HK-2 (cell line): ENCODE data around the gene GTPBP10.
A peak's percentile ranks its signal among the peaks of the same experiment; 100 is the strongest.
"Not testable (repeated sequence)": the region's sequence is repeated elsewhere in the genome, so short reads cannot be mapped to it uniquely, and the experiment has no call there.

Source experiments
- DNase-seq: peaks from one replicate; pipeline ENCODE4 v3.0.0-alpha.2; 2018; ENCODE audit not compliant: unreplicated experiment

GTPBP10 gene

DNA sequence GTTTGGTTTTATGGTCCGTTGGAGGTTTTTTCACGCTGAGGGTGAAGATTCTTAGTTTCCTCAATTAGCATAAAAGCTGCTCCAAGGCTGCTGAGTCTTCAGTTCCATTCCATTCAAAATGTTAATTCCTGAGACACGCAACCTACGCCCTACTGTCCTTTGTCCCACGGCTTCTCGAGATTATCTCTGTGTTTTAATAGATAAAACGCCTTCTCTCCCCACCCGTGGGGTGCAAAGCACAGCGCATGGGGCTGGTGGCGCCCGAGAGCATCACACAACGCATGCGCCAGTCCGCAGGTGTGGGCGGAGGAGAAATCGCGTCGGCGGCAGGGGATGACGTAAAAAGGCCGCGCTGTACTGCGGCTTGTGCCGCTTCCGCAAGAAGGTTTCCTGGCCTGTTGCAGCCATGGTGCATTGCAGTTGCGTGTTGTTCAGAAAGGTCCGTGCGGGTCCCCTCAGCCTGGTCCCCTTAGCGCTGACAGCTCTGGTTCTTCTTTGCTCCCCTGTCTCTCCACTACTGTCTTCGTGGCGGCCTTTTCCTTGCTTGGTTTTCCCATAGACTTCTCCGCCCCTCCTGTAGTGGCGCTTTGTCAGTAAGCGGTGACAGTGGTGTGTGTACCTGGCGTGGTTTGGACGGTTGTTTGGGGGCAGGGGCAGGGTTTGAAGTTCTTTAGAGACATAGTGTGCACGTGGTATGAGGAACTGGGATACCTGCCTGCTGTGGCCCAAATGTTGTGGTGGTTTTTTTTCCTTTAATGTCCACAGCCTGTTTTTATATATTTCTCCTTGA, at the start of gene GTPBP10:
Gene GTPBP10 (plus strand): TSS at position 381 of the 790 bp plus-strand sequence. CDS start 26 bp downstream, at position 407.
- peak; percentile 92 for DNase-seq

GRCh38 chr7:90298145-90299038, 48.1 kb upstream of the GTPBP10 start:
- DNase-seq = no peak

DNA sequence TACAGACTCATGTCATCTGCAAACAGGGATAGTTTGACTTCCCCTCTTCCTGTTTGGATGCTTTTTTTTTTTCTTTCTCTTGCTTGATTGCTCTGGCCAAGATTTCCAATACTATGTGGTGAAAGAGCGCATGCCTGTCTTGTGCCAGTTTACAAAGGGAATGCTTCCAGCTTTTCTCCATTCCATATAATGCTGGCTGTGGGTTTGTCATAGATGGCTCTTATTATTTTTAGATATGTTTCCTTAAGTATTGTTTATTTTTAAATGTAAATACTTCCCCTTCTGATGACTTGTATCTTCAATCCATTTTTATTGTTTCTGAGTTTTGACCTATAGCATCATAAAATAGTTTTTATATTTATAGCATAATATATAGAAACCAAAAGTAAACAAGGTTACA, 43.3 kb upstream of the GTPBP10 start:
- DNase-seq = no peak

DNA sequence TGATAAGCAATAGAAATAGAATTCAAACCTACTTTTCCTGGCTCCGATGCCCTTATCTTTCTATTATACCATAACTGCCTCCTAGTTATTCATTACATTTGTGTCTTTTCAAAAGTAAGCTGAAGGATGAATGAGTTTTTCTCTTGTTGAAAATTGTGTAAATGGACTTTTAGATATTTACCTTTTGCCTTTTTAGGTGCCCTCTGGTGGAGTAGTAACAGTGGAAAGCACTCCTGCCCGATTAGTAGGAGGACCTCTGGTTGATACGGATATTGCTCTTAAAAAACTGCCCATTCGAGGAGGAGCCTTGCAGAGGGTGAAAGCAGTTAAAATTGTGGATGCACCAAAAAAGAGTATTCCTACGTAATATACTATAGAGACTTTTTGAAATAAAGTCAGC, 36.6 kb upstream of the GTPBP10 start:
- DNase-seq = no peak

DNA sequence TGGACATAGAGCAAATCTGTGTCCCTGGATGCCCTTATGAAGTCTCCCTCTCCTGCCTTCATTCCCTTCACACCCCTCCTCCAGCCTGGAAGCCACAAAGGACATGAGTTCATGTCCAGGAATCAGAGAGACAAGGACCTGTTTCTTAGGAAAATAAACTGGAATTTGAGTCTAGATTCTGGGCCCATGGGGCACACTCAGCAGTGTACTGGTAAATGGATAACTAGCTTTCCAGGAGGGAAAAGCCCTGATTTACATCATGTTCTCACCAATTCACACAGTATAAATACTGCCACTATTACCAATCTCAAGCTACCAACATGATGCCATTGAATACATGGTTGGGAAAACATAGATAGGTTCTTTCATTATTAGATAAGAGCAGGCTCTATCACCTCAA, 35.3 kb upstream of the GTPBP10 start:
- DNase-seq = no peak

DNA sequence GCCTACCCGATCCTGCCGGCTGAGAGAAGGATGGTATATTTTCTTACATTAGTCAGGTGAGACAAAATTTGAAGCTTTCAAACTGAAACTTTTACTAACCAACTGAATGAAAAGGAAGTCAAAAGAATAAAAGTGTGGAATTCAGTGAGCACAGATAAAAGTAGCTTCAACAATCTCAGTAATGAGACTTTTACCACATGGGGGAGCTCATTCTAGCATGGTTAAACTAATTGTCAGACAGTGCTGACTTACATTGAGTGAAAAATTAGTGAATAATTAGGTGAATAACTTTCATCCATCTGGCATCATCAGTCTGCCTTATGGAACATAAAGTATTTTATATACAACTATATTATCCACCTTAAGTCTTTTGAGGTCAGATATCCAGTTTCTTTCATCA, 33.8 kb upstream of the GTPBP10 start:
- DNase-seq = no peak

DNA sequence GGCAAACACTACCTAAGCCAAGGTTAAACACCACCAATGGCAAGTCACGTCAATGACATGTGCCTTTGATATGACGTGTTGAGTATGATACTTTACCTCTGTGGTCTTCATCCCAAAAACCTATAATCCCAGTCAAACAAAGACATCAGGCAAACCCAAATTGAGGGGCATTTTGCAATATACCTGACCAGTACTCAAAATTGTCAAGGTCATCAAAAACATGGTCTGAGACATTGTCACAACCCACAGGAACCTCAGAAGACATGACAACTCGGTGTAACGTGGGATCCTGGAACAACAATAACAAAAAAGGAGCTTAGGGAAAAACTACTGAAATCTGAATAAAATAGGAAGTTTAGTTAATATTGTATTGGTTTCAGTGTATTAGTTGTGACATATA, 32.6 kb upstream of the GTPBP10 start:
- DNase-seq = no peak

- no peak for DNase-seq
Observed at GRCh38 chr7:90320014-90320413, 26.5 kb upstream of the GTPBP10 start.

GRCh38 chr7:90320418-90320800, 26.1 kb upstream of the GTPBP10 start:
- no peak for DNase-seq

GRCh38 chr7:90320801-90321494, 25.6 kb upstream of the GTPBP10 start, which contains the start of gene FAM237B:
Gene FAM237B (minus strand): TSS chr7:90321304. CDS start chr7:90319748, 1,556 bp downstream.
- DNase-seq = no peak

DNA sequence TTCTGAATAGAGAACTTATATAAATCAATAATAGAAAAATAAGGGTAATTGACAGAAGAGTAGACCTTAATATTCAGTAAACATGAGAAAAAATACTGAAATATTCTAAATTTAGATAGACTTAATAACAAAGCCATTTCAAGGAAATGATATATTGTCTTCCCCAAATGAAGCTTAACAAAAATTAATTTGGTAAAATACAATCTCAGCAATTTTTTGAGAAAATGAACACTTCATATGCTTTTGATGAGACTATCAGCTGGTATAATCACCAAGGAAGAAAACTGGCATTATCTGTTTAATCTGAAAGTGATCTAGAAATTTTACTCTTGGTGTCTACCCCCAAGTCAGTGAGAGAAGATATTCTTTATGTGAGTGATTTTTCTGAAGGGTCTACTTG, 23.7 kb upstream of the GTPBP10 start:
- no peak for DNase-seq

DNA sequence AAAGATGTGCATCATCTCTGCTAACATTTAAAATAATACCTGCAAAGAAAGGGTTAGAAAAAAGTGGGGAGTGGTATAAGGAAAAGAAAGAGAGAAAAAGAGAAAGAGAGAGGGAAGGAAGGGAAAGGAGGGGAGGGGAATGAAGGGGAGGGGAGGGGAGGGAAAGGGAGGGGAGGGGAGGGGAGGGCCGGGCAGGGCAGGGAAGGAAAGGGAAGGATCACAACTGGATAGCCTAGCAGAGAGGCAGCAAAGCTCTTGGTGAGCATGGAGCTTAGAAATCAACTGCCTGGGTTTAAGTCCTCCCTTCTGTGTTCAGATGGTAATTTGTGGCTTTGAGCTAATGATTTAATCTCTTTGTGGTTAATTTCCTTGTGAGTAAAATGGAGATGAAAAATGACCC, 20.0 kb upstream of the GTPBP10 start:
- DNase-seq = no peak

GRCh38 chr7:90334193-90334843, 12.2 kb upstream of the GTPBP10 start:
- no peak for DNase-seq

DNA sequence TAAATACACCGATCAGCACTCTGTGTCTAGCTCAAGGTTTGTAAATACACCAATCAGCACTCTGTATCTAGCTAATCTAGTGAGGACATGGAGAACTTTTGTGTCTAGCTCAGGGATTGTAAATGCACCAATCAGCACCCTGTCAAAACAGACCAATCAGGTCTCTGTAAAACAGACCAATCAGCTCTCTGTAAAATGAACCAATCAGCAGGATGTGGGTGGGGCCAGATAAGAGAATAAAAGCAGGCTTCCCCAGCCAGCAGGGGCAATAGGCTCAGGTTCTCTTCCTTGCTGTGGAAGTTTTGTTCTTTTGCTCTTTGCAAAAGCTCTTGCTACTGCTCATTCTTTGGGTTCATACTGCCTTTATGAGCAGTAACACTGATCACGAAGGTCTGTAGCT, 11.6 kb upstream of the GTPBP10 start:
- not testable (repeated sequence) for DNase-seq

- DNase-seq = no peak
Observed at GRCh38 chr7:90337106-90337505, 9.4 kb upstream of the GTPBP10 start.

- DNase-seq = no peak
Observed at GRCh38 chr7:90345016-90345415, 1.5 kb upstream of the GTPBP10 start.

- DNase-seq = peak; percentile 10
Observed at GRCh38 chr7:90345595-90346335, 751 bp upstream of the GTPBP10 start.

- DNase-seq = no peak
Observed at GRCh38 chr7:90347759-90348158, 1.2 kb downstream of the GTPBP10 start.

DNA sequence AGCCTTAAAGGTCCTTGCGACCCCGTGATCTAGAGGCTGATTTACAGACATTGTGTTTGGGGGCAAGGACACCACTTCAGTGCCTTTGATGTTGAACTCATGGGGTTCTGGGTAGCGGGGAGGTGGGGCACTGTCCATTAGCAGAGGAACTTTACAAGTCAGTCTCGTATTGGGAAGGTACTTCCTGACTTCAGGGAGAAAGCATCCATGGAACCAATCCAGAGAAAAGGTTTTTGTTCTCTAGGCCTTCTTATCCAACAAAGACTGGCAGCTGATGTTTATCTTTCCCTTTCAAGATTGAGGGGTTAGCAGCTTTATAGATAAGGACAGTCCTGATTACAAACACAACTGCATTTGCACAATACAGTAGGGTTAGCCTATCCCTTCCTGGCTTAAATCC, 2.8 kb downstream of the GTPBP10 start:
- DNase-seq = no peak

GRCh38 chr7:90350032-90350431, 3.5 kb downstream of the GTPBP10 start:
- DNase-seq = not testable (repeated sequence)

- DNase-seq = no peak
Observed at GRCh38 chr7:90351987-90352386, 5.5 kb downstream of the GTPBP10 start.
